ENCODE data around the gene LAMTOR2.

Gene LAMTOR2

GRCh38 chr1:156099282-156099681 lies 44.7 kb downstream of the LAMTOR2 start:
- no peak for DNase-seq (ENCODE audit: low spot score)

GRCh38 chr1:156100205-156100995 lies 45.8 kb downstream of the LAMTOR2 start:
- DNase-seq (ENCODE audit: low spot score), result peak; percentile 60

GRCh38 chr1:156101880-156102279 lies 47.3 kb downstream of the LAMTOR2 start:
- DNase-seq (ENCODE audit: low spot score), result no peak

- DNase-seq (ENCODE audit: low spot score), result no peak
Observed at GRCh38 chr1:156102633-156103511, 48.3 kb downstream of the LAMTOR2 start.

GRCh38 chr1:156103521-156103947 lies 49.0 kb downstream of the LAMTOR2 start:
- DNase-seq (ENCODE audit: low spot score), result peak; percentile 75

- DNase-seq (ENCODE audit: low spot score), result peak; percentile 62
Observed at GRCh38 chr1:156104065-156104810, 49.7 kb downstream of the LAMTOR2 start.

GRCh38 chr1:156104861-156105832 lies 50.6 kb downstream of the LAMTOR2 start:
- no peak for DNase-seq (ENCODE audit: low spot score)

- no peak for DNase-seq (ENCODE audit: low spot score)
Observed at GRCh38 chr1:156106624-156107488, 52.3 kb downstream of the LAMTOR2 start.

GRCh38 chr1:156108057-156108456 lies 53.5 kb downstream of the LAMTOR2 start:
- no peak for DNase-seq (ENCODE audit: low spot score)

All from hematopoietic multipotent progenitor cell treated with erythropoietin and hydrocortisone succinate and interleukin-3 and kit ligand, for 15 days (in vitro differentiated cells).